Ramos (cell line): ENCODE results near the gene COL23A1.
"Not testable (repeated sequence)": the region's sequence is repeated elsewhere in the genome, so short reads cannot be mapped to it uniquely, and the experiment has no call there.

Experiments
- in situ Hi-C: fragments of 300-500 bp; cut with MboI; formaldehyde crosslinking; loops from one replicate; pipeline ENCODE4 v1.14.3; 2022; ENCODE audit warnings: low sequenced_read_pairs; ENCODE audit not compliant: unreplicated experiment

Gene COL23A1

DNA sequence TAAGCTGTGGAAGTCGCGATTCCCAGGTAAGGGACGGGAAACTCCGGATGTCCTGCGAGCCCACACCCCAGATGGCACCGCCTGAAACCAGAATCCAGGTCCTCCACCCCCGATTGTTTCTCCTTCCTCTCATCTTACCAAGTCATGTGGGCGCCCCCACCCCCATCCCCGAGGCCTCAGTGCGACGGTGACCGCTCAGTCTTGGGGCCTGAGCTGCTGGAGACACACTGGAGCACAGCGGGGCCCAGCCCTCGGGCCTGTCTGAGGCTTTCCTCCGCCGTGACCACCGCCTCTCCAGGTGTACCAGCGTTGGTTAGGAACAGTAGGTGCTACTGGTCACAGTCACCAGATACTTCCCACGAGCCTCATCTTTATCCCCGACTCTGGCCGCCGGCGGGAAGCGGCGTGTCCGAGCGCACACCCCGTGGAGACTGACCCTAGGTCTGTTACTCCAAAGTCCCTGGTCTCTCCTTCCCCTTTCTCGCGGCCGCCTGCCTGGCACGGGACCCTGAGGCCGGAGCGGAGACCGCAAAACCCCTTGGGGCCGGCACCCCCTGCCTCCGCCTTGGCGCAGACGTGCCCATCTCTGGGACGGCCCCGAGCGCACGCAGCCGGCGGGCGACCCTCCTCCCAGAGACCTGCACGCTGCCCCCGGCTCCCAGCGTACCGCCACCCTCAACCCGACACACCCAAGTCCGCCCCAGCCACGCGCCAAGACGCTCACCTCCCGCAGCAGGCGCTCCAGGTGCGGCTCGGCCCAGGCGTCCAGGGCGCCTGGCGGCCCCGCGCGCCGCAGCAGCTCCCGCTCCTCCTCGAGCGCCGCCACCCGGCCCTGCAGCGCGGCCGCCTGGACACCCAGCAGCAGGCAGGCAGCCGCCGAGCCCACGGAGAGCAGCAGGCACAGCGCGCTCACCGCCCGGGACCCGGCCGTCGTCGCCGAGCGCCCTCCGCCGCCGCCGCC, 733 bp downstream of the COL23A1 start:
- in situ Hi-C loops, result no loop called here

DNA sequence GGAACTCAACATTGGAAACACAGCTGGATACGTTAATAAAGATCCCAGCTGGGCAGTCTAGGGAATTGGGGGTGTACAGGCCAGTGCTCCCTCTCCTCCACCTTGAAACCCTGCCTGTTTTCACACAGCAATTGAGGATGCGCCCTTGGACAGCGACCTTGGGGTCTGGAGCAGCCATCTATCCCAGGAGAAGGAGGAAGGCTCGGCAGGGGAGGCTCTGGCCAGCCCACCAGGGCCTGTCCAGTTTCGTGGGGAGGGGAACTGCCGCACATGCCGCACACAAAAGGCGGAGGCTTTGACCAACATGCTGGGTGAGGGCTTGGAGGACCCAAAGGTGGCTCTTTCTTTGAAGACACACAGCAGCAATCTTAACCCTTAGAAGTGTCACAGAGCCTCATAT, 1.4 kb downstream of the COL23A1 start:
- in situ Hi-C loops, result no loop called here

- in situ Hi-C loops, result no loop called here
Measured at GRCh38 chr5:178587763-178588611, 2.2 kb downstream of the COL23A1 start.

DNA sequence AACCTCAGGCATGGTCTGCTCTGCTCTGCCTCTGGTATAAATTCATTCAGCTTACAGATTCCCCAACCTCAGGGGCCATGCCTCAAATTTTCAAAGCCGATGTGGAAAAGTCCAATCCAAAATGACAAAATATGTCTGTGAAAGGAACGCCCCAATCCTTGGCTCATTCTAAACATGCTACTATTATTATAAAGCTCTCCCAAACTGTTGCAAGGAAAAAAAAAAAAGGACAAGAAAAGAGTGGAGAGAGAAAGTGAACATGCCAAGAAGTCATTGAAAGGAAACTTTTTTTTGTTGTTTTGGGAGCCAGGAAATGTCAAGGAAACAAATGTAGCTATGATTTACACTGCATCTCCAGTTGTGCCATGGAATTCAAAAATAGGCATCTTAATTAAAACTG, 3.8 kb downstream of the COL23A1 start:
- in situ Hi-C loops, result no loop called here

DNA sequence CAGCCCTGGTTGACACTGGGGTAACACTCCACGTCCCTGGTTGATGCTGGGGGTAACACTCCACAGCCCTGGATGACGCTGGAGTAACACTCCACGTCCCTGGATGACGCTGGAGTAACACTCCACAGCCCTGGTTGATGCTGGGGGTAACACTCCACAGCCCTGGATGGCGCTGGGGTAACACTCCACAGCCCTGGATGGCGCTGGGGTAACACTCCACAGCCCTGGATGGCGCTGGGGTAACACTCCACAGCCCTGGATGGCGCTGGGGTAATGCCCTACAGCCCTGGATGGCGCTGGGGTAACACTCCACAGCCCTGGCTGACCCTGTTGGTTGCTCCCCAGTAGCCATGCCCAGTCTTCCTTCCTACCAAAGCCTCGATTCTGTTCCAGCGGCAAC, 4.8 kb downstream of the COL23A1 start:
- in situ Hi-C loops, result not testable (repeated sequence)

- in situ Hi-C loops, result no loop called here
Measured at GRCh38 chr5:178583279-178583678, 6.9 kb downstream of the COL23A1 start.

- in situ Hi-C loops, result no loop called here
Measured at GRCh38 chr5:178582291-178582690, 7.9 kb downstream of the COL23A1 start.

GRCh38 chr5:178581621-178582020, 8.6 kb downstream of the COL23A1 start:
- in situ Hi-C loops, result no loop called here

GRCh38 chr5:178580271-178580955, 9.8 kb downstream of the COL23A1 start:
- in situ Hi-C loops, result no loop called here

GRCh38 chr5:178577944-178578343, 12.2 kb downstream of the COL23A1 start:
- in situ Hi-C loops, result no loop called here

DNA sequence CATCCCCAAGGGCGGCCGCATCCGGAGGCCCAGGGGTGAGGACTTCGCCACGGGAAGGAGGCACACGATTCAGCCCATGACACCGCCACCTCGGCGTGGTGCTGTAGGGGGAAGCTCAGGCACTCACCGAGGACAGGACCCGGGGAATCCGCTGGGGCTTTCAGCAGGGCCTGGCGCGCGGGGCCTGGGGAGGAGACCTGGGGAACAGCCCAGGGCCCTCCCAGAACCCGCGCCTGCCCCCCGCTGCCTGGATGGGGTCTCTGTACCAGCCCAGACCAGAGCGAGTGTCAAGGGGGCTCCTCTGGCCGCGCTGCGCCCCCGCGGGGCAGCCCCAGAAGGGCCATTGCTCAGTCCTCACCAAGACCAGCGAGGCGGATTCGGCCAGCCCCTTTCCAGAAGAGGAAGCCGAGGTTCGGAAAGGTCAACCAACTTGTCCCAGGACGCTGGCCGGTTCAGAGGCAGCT, 12.8 kb downstream of the COL23A1 start:
- in situ Hi-C loops, result no loop called here

DNA sequence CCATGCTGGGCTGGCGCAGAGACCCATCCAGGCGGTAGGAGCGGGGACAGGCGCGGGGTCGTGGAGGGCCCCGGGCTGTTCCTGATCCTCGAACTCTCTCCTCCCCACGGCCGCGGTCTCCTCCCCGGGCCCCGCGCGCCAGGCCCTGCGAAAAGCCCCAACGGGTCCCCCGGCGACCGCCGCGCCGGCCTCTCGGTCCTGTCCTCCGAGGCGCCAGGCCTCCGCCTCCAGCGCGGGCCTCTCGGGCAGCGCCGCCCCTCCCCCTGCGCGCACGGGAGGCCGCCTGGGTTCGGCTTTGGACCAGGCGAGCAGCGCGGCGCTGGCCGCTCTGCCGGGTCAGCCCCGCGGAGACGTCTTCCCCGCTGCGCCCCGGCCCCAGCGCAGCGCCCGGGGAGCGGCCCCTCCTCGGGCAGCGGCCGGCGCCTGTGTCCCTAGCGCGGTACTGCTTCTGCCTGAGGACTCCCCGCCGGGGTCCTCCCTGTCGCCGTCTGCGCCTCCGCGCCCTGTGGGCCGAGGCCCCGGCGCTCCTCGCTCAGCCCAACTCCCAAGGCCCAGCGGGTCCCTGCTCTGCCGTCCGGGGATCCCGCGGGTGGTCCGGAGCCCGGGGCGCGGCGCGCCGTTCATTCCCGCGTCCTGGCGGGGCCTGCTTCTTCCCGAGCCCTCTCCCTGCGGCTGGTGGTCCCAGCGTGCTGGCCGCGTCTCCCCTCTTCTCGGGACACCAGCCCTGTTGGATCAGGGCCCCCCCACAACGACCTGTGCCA, 13.4 kb downstream of the COL23A1 start:
- in situ Hi-C loops, result no loop called here

GRCh38 chr5:178573216-178573615, 17.0 kb downstream of the COL23A1 start:
- in situ Hi-C loops, result no loop called here

- in situ Hi-C loops, result no loop called here
Measured at GRCh38 chr5:178572617-178573016, 17.6 kb downstream of the COL23A1 start.

- in situ Hi-C loops, result no loop called here
Measured at GRCh38 chr5:178569485-178569884, 20.7 kb downstream of the COL23A1 start.

- in situ Hi-C loops, result no loop called here
Measured at GRCh38 chr5:178564811-178565550, 25.2 kb downstream of the COL23A1 start.

DNA sequence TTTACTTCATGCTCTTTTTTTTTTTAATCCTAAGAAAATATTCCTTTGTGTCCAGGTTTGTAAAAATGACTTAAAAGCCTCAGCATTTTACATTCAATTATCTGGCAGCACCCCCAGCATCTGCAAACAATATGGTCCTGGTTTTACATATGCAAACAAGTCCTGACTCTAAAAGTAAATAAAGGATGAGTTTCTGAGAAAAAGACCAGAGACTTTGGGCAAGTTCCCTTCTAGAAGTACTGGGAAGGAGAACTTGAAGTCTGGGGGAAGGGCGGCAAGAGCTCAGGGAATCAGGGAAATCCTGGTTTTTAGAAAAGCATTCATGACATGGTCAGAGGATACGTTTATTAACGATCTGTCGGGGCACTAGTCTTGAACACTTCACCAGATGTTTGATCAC, 25.8 kb downstream of the COL23A1 start:
- in situ Hi-C loops, result no loop called here

DNA sequence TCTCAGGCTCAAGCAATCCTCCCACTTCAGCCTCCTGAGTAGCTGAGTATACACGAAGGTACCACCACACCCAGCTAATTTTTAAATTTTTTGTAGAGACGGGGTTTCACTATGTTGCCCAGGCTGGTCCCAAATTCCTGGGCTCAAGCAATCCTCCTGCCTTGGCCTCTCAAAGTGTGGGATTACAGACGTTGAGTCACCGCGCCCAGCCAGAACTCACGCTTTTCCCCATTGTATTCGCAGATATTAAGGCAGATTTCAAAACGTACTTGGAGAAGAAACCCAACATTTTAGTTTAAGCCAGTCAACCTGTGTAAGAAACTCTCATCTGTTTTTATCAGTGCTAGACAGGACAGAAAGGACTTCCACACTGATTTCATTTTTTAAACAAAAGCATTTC, 26.6 kb downstream of the COL23A1 start:
- in situ Hi-C loops, result no loop called here

GRCh38 chr5:178561746-178562264, 28.4 kb downstream of the COL23A1 start:
- in situ Hi-C loops, result no loop called here
